SK-N-SH treated with all-trans-retinoic acid at 6 μM for 48 hours (cell line): ENCODE data around the gene KRT4.

ENCODE experiments used
- ATAC-seq: fragments of 200-7000 bp; cut with Tn5 transposase; 3 replicates; pipeline ENCODE4 v1.9.1; 2020; ENCODE audit warnings: mild to moderate bottlenecking, moderate library complexity
- ARNTL ChIP-seq: fragments of 450-650 bp; formaldehyde crosslinking; IDR thresholded peaks from 2 replicates; pipeline ENCODE4 v1.5.0; 2020; ENCODE audit warnings: low read depth, mild to moderate bottlenecking, moderate library complexity, borderline replicate concordance
- CSDC2 ChIP-seq: fragments of 250-450 bp; sonication (Bioruptor Pico); IDR thresholded peaks from 2 replicates; pipeline ENCODE4 v1.5.0; 2020; ENCODE audit warnings: mild to moderate bottlenecking, moderate library complexity
- OSR1 ChIP-seq: fragments of 250-450 bp; sonication (Bioruptor Pico); IDR thresholded peaks from 2 replicates; pipeline ENCODE4 v1.8.0; 2022; ENCODE audit warnings: moderate library complexity, mild to moderate bottlenecking, inconsistent platforms
- POU6F1 ChIP-seq: fragments of 250-450 bp; sonication (Bioruptor Pico); IDR thresholded peaks from 2 replicates; pipeline ENCODE4 v1.8.0; 2021; ENCODE audit warnings: low read depth, mild to moderate bottlenecking, moderate library complexity, borderline replicate concordance
- RARB ChIP-seq: fragments of 250-450 bp; sonication (Bioruptor Pico); IDR thresholded peaks from 2 replicates; pipeline ENCODE4 v1.8.0; 2021; ENCODE audit warnings: mild to moderate bottlenecking, moderate library complexity
- SNAI2 ChIP-seq: fragments of 250-450 bp; sonication (Bioruptor Pico); IDR thresholded peaks from 2 replicates; pipeline ENCODE4 v1.5.0; 2020; ENCODE audit warnings: mild to moderate bottlenecking, moderate library complexity
- TCF4 ChIP-seq: fragments of 250-450 bp; sonication (Bioruptor Pico); IDR thresholded peaks from 2 replicates; pipeline ENCODE4 v1.8.0; 2021; ENCODE audit warnings: mild to moderate bottlenecking, moderate library complexity, borderline replicate concordance
- TOX ChIP-seq: fragments of 250-450 bp; sonication (Bioruptor Pico); IDR thresholded peaks from 2 replicates; pipeline ENCODE4 v1.8.0; 2021; ENCODE audit warnings: mild to moderate bottlenecking, moderate library complexity, borderline replicate concordance
- ZC3H10 ChIP-seq: fragments of 250-450 bp; sonication (Bioruptor Pico); IDR thresholded peaks from 2 replicates; pipeline ENCODE4 v1.5.1; 2021; ENCODE audit warnings: mild to moderate bottlenecking, moderate library complexity
- ZNF565 ChIP-seq: fragments of 450-650 bp; formaldehyde crosslinking; conservative IDR thresholded peaks from 2 replicates; pipeline ENCODE4 v1.5.0; 2020; ENCODE audit warnings: low read depth, mild to moderate bottlenecking, moderate library complexity
- ZNF70 ChIP-seq: fragments of 450-650 bp; formaldehyde crosslinking; IDR thresholded peaks from 2 replicates; pipeline ENCODE4 v1.5.0; 2020; ENCODE audit warnings: mild to moderate bottlenecking, moderate library complexity
- ZNF8 ChIP-seq: fragments of 450-650 bp; formaldehyde crosslinking; IDR thresholded peaks from 2 replicates; pipeline ENCODE4 v1.5.0; 2020; ENCODE audit warnings: mild to moderate bottlenecking, moderate library complexity
- TF ChIP-seq, protein P1 (sequence below): fragments of 250-450 bp; sonication (Bioruptor Pico); IDR thresholded peaks from 2 replicates; pipeline ENCODE4 v1.5.1; 2021; ENCODE audit warnings: mild to moderate bottlenecking, moderate library complexity
- TF ChIP-seq, protein P2 (sequence below): fragments of 250-450 bp; sonication (Bioruptor Pico); IDR thresholded peaks from 2 replicates; pipeline ENCODE4 v1.5.0; 2020; ENCODE audit warnings: mild to moderate bottlenecking, moderate library complexity
- TF ChIP-seq, protein P3 (sequence below): fragments of 250-450 bp; sonication (Bioruptor Pico); IDR thresholded peaks from 2 replicates; pipeline ENCODE4 v1.5.1; 2020; ENCODE audit warnings: low read depth, mild to moderate bottlenecking, moderate library complexity
- TF ChIP-seq, protein P4 (sequence below): fragments of 250-450 bp; sonication (Bioruptor Pico); IDR thresholded peaks from 2 replicates; pipeline ENCODE4 v1.8.0; 2020; ENCODE audit warnings: mild to moderate bottlenecking, moderate library complexity, borderline replicate concordance

KRT4 gene

DNA sequence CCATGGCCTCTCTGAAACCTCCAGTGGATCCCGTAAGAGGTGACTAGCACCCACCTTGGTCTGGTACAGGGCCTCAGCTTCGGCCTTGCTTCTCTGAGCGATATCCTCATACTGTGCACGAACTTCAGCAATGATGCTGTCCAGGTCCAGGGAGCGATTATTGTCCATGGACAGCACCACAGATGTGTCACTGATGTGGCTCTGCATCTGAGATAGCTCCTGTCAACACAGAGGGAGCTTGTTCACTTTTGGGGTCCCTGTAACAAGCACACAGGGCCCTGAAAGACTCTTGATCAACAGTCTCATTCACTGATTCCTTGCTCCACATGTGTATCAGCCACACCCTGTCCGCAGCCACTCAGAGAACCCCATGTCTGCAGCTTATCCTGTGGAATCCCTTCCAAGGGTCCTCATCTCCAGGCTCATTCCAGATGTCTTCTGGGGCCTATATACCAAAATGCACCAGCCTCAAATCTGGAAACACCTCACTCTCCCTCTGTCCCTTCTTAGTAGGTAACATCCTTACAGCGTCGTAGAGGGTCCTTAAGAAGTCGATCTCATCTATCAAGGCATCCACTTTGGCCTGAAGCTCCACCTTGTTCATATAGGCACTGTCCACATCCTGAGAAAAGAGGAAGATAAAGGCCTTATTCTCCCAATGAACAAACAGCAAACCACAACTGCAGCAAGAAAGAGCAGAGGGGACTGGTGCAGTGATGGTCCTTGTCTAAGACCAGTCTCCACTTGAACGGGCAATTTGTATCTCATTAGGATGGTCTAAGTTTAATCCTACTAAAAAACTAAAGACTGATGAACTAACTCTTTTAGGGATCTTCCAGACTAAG lies 21.5 kb downstream of the KRT4 start:
- ATAC-seq = no peak
- TF ChIP-seq TOX (no peak), CSDC2 (CRISPR knock-in tag) (no peak), TCF4 (CRISPR knock-in tag) (no peak), ZC3H10 (no peak), SNAI2 (CRISPR knock-in tag) (no peak), POU6F1 (no peak), ZNF70 (CRISPR knock-in tag) (no peak)
- TF ChIP-seq, protein P1, sequence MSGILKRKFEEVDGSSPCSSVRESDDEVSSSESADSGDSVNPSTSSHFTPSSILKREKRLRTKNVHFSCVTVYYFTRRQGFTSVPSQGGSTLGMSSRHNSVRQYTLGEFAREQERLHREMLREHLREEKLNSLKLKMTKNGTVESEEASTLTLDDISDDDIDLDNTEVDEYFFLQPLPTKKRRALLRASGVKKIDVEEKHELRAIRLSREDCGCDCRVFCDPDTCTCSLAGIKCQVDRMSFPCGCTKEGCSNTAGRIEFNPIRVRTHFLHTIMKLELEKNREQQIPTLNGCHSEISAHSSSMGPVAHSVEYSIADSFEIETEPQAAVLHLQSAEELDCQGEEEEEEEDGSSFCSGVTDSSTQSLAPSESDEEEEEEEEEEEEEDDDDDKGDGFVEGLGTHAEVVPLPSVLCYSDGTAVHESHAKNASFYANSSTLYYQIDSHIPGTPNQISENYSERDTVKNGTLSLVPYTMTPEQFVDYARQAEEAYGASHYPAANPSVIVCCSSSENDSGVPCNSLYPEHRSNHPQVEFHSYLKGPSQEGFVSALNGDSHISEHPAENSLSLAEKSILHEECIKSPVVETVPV = no peak
- TF ChIP-seq, protein P2, sequence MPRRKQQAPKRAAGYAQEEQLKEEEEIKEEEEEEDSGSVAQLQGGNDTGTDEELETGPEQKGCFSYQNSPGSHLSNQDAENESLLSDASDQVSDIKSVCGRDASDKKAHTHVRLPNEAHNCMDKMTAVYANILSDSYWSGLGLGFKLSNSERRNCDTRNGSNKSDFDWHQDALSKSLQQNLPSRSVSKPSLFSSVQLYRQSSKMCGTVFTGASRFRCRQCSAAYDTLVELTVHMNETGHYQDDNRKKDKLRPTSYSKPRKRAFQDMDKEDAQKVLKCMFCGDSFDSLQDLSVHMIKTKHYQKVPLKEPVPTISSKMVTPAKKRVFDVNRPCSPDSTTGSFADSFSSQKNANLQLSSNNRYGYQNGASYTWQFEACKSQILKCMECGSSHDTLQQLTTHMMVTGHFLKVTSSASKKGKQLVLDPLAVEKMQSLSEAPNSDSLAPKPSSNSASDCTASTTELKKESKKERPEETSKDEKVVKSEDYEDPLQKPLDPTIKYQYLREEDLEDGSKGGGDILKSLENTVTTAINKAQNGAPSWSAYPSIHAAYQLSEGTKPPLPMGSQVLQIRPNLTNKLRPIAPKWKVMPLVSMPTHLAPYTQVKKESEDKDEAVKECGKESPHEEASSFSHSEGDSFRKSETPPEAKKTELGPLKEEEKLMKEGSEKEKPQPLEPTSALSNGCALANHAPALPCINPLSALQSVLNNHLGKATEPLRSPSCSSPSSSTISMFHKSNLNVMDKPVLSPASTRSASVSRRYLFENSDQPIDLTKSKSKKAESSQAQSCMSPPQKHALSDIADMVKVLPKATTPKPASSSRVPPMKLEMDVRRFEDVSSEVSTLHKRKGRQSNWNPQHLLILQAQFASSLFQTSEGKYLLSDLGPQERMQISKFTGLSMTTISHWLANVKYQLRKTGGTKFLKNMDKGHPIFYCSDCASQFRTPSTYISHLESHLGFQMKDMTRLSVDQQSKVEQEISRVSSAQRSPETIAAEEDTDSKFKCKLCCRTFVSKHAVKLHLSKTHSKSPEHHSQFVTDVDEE (CRISPR knock-in tag) = no peak

DNA sequence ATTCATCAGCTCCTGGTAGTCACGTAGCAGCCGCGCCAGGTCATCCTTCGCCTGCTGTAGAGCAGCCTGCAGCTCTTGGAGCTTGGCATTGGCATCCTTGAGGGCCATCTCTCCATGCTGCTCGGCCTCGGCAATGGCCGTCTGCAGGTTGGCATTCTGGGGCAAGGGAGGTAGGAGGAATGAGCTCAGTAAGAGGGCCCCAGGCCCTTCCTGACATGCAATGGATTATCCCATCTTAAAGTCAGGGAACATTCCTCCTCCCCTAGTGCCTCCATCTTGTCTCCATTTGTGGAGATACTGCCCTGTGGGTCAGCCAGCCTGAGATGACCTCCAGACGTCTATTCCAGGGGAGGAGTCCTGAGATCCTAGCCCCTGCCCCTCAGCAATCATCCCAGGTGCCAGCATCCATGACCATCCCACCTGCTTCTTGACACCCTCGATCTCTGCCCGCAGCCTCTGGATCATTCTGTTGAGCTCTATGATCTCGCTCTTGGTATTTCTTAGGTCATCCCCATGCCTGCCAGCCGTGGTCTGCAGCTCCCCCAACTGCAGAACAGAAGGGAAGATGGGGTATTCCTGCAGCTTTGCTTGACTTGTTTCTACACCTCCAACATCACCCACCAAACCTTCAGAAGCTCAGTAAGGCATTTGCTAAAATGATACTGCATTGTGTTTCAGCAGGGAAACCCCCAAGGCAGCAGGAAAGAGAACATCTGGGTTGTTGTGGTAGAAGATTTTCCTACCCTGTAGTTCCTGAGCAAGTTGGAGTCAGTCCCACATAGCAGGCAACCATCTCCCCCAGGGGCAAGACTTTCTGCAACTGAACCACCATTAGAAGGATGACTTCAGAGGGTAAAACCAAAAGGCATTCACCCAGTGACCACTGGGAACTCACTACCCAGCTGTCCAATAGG lies 22.4 kb downstream of the KRT4 start:
- TF ChIP-seq ZNF70 (CRISPR knock-in tag) = no peak
- TF ChIP-seq ARNTL (CRISPR knock-in tag) = no peak
- TF ChIP-seq, protein P3, sequence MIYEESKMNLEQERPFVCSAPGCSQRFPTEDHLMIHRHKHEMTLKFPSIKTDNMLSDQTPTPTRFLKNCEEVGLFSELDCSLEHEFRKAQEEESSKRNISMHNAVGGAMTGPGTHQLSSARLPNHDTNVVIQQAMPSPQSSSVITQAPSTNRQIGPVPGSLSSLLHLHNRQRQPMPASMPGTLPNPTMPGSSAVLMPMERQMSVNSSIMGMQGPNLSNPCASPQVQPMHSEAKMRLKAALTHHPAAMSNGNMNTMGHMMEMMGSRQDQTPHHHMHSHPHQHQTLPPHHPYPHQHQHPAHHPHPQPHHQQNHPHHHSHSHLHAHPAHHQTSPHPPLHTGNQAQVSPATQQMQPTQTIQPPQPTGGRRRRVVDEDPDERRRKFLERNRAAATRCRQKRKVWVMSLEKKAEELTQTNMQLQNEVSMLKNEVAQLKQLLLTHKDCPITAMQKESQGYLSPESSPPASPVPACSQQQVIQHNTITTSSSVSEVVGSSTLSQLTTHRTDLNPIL (CRISPR knock-in tag) = no peak
- TF ChIP-seq, protein P4, sequence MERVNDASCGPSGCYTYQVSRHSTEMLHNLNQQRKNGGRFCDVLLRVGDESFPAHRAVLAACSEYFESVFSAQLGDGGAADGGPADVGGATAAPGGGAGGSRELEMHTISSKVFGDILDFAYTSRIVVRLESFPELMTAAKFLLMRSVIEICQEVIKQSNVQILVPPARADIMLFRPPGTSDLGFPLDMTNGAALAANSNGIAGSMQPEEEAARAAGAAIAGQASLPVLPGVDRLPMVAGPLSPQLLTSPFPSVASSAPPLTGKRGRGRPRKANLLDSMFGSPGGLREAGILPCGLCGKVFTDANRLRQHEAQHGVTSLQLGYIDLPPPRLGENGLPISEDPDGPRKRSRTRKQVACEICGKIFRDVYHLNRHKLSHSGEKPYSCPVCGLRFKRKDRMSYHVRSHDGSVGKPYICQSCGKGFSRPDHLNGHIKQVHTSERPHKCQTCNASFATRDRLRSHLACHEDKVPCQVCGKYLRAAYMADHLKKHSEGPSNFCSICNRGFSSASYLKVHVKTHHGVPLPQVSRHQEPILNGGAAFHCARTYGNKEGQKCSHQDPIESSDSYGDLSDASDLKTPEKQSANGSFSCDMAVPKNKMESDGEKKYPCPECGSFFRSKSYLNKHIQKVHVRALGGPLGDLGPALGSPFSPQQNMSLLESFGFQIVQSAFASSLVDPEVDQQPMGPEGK (CRISPR knock-in tag) = no peak
- ATAC-seq = no peak

- no peak for ATAC-seq
- TF ChIP-seq POU6F1 = no peak
- TF ChIP-seq TCF4 (CRISPR knock-in tag) = no peak
- TF ChIP-seq RARB (CRISPR knock-in tag) = no peak
- TF ChIP-seq, protein P2 (CRISPR knock-in tag) = no peak
- TF ChIP-seq ZNF565 (CRISPR knock-in tag) = no peak
- no peak for TF ChIP-seq OSR1 (CRISPR knock-in tag)
- no peak for TF ChIP-seq TOX
- TF ChIP-seq ZNF8 (CRISPR knock-in tag) = no peak
- no peak for TF ChIP-seq CSDC2 (CRISPR knock-in tag)
- TF ChIP-seq, protein P4 (CRISPR knock-in tag) = no peak
- no peak for TF ChIP-seq SNAI2 (CRISPR knock-in tag)
Observed at GRCh38 chr12:52790427-52791270, 23.3 kb downstream of the KRT4 start.
